ENCODE measurements around the gene TMPRSS6.

GRCh38 chr22:37033605-37034430 is 75.7 kb downstream of the TMPRSS6 start:
- TF ChIP-seq EZH2 (IDR thresholded peaks at IDR 0.05; ENCODE audit: insufficient read depth, poor library complexity, severe bottlenecking), result no peak
- TF ChIP-seq EZH2phosphoT487 (IDR thresholded peaks at IDR 0.05; ENCODE audit: insufficient read depth, low read depth), result no peak
